Astrocyte of the spinal cord (primary cell): ENCODE data around the gene INCENP.
A peak's percentile ranks its signal among the peaks of the same experiment; 100 is the strongest.
"Not testable (repeated sequence)": the region's sequence is repeated elsewhere in the genome, so short reads cannot be mapped to it uniquely, and the experiment has no call there.

Experiments
- DNase-seq: peaks from one replicate; pipeline ENCODE4 v3.0.0; 2011; ENCODE audit warnings: low read depth, low spot score
- H3K4me3 ChIP-seq: 2 replicates; pipeline ENCODE4 v1.5.1; 2011; ENCODE audit warnings: low read depth, mild to moderate bottlenecking, low read length, moderate library complexity
- CTCF ChIP-seq: IDR thresholded peaks from 2 replicates; pipeline ENCODE4 v1.5.1; 2012; ENCODE audit warnings: low read depth, mild to moderate bottlenecking, low read length, inconsistent platforms
- in situ Hi-C: cut with HindIII; loops from 2 replicates; pipeline ENCODE4 v1.10.0; 2017; ENCODE audit warnings: low sequenced_read_pairs

INCENP gene

GRCh38 chr11:62123669-62124185 lies at the start of gene INCENP:
INCENP (plus strand) TSS chr11:62124011; CDS start chr11:62128162, 4,151 bp downstream.
- peak within 1 kb of the TSS; percentile 93 for H3K4me3 ChIP-seq
- DNase-seq = peak; percentile 99
- no peak for TF ChIP-seq CTCF
- in situ Hi-C loops = no loop called here

GRCh38 chr11:62075438-62075837 lies 48.4 kb upstream of the INCENP start:
- in situ Hi-C loops = no loop called here
- no peak for TF ChIP-seq CTCF
- H3K4me3 ChIP-seq = no peak overlapping the region
- DNase-seq = no peak

- no peak for TF ChIP-seq CTCF
- DNase-seq = no peak
- no peak overlapping the region for H3K4me3 ChIP-seq
- in situ Hi-C loops = no loop called here
These were observed 46.7 kb upstream of the INCENP start for GRCh38 chr11:62077132-62077531.

GRCh38 chr11:62081378-62082291 lies 42.2 kb upstream of the INCENP start:
- peak; percentile 68 for TF ChIP-seq CTCF
- in situ Hi-C loops = no loop called here
- no peak overlapping the region for H3K4me3 ChIP-seq
- DNase-seq = peak; percentile 67

- DNase-seq = no peak
- in situ Hi-C loops = no loop called here
- no peak overlapping the region for H3K4me3 ChIP-seq
- no peak for TF ChIP-seq CTCF
These were observed 41.5 kb upstream of the INCENP start for GRCh38 chr11:62082292-62082657.

GRCh38 chr11:62084801-62085200 lies 39.0 kb upstream of the INCENP start:
- in situ Hi-C loops, DNase-seq, H3K4me3 ChIP-seq: not testable (repeated sequence)

- in situ Hi-C loops = no loop called here
- no peak for TF ChIP-seq CTCF
- no peak overlapping the region for H3K4me3 ChIP-seq
- DNase-seq = no peak
These were observed 36.1 kb upstream of the INCENP start for GRCh38 chr11:62087694-62088093.
